ENCODE measurements around the gene TIMD4. TPM values are rescaled to one million over a fixed set of nuclear protein-coding genes. Genes with fewer than 3 reads are reported as not detected.

Gene TIMD4
- total RNA-seq, 1 experiment from 2014 or later, result not detected

- no peaks in the 10 kb centered on the region for H3K27me3 ChIP-seq (ENCODE audit: insufficient read depth, low read length)
- no peak overlapping the region for H2BK5ac ChIP-seq (ENCODE audit: insufficient read length, low read length)
- Mint-ChIP-seq H3K36me3 (ENCODE audit: insufficient read depth in 1 of 3, low read depth in 3 of 3) (no peaks in the 10 kb centered on the region), H3K4me3 (no peak overlapping the region), H3K9me3 (no peaks in the 10 kb centered on the region), H3K27me3 (ENCODE audit: low read depth) (no peaks in the 10 kb centered on the region), H3K4me1 (no peaks in the 10 kb centered on the region), H3K27ac (no peak overlapping the region)
- H4K5ac ChIP-seq (ENCODE audit: insufficient read length, low read depth, low read length), result no peak overlapping the region
- H4K20me1 ChIP-seq (ENCODE audit: control insufficient read depth, insufficient read depth, insufficient read length), result no peaks in the 10 kb centered on the region
- no peaks in the 10 kb centered on the region for H3K79me1 ChIP-seq (ENCODE audit: insufficient read depth, low read depth, low read length, poor library complexity, severe bottlenecking)
- no peak overlapping the region for H3K4ac ChIP-seq (ENCODE audit: low read depth, low read length)
- H2BK15ac ChIP-seq (ENCODE audit: low read depth, low read length), result no peak overlapping the region
- H2AFZ ChIP-seq (ENCODE audit: low read length), result no peak overlapping the region
- no peak overlapping the region for H3K56ac ChIP-seq (ENCODE audit: insufficient read length, low read depth, low read length)
- no peaks in the 10 kb centered on the region for H3K79me2 ChIP-seq (ENCODE audit: insufficient read depth, low read length)
- no peak overlapping the region for H3K27ac ChIP-seq (ENCODE audit: insufficient read length, low read depth, low read length)
- no peak overlapping the region for H3K18ac ChIP-seq (ENCODE audit: insufficient read length, low read depth, low read length)
- no peaks in the 10 kb centered on the region for H3K9me3 ChIP-seq (ENCODE audit: control insufficient read depth, low read depth, low read length)
- DNase-seq, result no peak
- H3K4me1 ChIP-seq (ENCODE audit: insufficient read depth, low read length), result no peaks in the 10 kb centered on the region
- H3K4me2 ChIP-seq (ENCODE audit: insufficient read depth, insufficient read length, low read length), result no peak overlapping the region
- no peak overlapping the region for H3K14ac ChIP-seq (ENCODE audit: insufficient read depth, low read length)
- H4K91ac ChIP-seq (ENCODE audit: insufficient read length, low read depth, low read length), result no peak overlapping the region
- H3K23me2 ChIP-seq (ENCODE audit: insufficient read length, low read depth, low read length, poor library complexity, severe bottlenecking), result no peaks in the 10 kb centered on the region
- no peak for TF ChIP-seq CTCF (conservative IDR thresholded peaks at IDR 0.05)
- H2BK20ac ChIP-seq (ENCODE audit: low read depth, low read length, poor library complexity, severe bottlenecking), result no peak overlapping the region
- no peak overlapping the region for H3K23ac ChIP-seq (ENCODE audit: insufficient read length, low read depth, low read length)
- H3T11ph ChIP-seq (ENCODE audit: low read length), result no peak overlapping the region
- H3K9ac ChIP-seq (ENCODE audit: extremely low read depth, insufficient read length, low read length), result no peak overlapping the region
- H4K8ac ChIP-seq (replicated peaks; ENCODE audit: insufficient read length, low read depth, low read length), result no peak overlapping the region
- H2BK12ac ChIP-seq (ENCODE audit: insufficient read length, low read depth, low read length), result no peak overlapping the region
- WGBS (ENCODE audit: extremely low coverage, insufficient read length, low lambda C conversion rate), result no CpG with 5 or more reads among the region's 3 CpGs
- H2BK120ac ChIP-seq (ENCODE audit: low read depth, low read length, poor library complexity, severe bottlenecking), result no peak overlapping the region
- H2AK5ac ChIP-seq (ENCODE audit: insufficient read length, low read length), result no peak overlapping the region
Measured at GRCh38 chr5:156971848-156972525, 9.0 kb upstream of the TIMD4 start.

Data from H9 (cell line).